ENCODE data around the gene ATF7IP.
"Not testable (repeated sequence)": the region's sequence is repeated elsewhere in the genome, so short reads cannot be mapped to it uniquely, and the experiment has no call there.

The ATF7IP gene

GRCh38 chr12:14379508-14379907, 14.0 kb downstream of the ATF7IP start:
- no peak for DNase-seq (ENCODE audit: low spot score)

GRCh38 chr12:14384783-14385638, 19.5 kb downstream of the ATF7IP start:
- DNase-seq (ENCODE audit: low spot score) = peak; percentile 91

- no peak for DNase-seq (ENCODE audit: low spot score)
These were observed 21.9 kb downstream of the ATF7IP start for GRCh38 chr12:14387219-14387871.

DNA sequence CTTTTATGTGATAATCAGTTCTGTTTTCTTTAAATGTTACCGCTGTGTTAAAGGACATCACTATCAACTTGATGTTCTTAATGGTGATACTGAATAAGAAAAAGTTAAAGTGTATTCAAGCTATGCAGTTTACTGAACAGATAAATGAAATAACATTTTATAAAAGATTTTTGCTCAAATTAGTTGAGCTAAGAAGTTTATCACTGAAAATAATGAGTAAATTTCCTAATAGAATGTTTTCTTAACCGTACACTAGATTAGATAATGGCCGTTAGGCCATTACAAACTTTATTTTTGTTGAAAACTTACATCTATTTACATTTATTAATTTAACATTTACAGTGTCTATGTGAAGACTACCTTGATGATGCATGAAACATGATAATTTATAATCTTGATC, 25.0 kb downstream of the ATF7IP start:
- DNase-seq (ENCODE audit: low spot score) = no peak

- DNase-seq (ENCODE audit: low spot score) = no peak
These were observed 25.5 kb downstream of the ATF7IP start for GRCh38 chr12:14390870-14391530.

GRCh38 chr12:14393751-14394150, 28.3 kb downstream of the ATF7IP start:
- peak; percentile 30 for DNase-seq (ENCODE audit: low spot score)

GRCh38 chr12:14394317-14395073, 29.0 kb downstream of the ATF7IP start:
- DNase-seq (ENCODE audit: low spot score) = peak; percentile 79

DNA sequence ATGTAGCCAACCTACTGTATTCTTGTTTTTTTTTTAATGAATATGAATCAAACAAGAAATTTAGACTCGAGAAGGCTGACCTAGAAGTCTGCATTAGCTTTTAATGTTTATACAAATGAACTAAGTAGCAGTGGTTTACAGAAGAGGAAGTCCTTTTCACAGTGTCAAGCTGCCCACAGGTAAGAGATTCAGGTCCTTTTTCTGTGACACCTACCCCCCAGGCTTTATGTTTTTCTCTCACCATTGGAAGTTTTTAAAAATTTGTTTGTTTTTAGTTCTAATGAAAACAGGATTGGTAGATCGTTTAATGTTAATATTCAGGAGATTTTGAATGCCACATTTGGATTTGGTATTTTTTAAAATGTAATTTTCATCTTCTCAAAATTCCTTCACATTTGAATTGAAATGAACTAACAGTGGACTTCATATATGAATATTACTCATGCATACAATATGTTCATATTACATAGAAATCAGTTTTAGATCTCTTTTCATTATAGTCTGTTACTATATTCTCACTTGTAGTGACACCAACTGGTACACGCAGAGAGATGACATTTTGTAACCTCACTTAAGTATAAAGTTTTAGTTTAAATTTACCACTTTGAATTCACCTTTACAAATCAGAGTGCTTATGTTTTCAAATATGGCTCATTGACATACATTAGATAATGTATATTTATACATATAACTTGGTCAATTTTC, 29.7 kb downstream of the ATF7IP start:
- no peak for DNase-seq (ENCODE audit: low spot score)

DNA sequence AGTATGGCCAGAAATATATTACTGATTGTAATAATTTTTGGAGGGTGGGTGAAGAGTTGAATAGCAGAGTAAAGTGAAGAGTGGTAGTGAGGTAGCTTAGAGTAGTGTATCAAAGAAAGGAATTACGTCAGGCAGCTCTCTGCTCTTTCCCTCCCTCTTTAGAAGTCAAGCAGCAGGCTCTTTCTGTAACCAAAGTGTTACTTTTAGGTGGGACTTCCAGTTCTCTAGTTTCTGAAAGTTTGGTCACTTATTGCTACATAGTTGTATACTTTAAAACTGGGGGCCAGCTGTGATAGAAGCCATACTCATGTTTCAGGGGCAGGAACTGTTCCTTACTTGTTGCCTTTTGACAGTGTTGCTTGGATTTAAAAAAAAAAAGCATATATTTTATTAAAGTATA, 30.6 kb downstream of the ATF7IP start:
- no peak for DNase-seq (ENCODE audit: low spot score)

GRCh38 chr12:14399871-14400270, 34.4 kb downstream of the ATF7IP start:
- peak; percentile 72 for DNase-seq (ENCODE audit: low spot score)

GRCh38 chr12:14400599-14400998, 35.1 kb downstream of the ATF7IP start:
- DNase-seq (ENCODE audit: low spot score) = no peak

GRCh38 chr12:14401267-14401666, 35.8 kb downstream of the ATF7IP start:
- DNase-seq (ENCODE audit: low spot score) = not testable (repeated sequence)

DNA sequence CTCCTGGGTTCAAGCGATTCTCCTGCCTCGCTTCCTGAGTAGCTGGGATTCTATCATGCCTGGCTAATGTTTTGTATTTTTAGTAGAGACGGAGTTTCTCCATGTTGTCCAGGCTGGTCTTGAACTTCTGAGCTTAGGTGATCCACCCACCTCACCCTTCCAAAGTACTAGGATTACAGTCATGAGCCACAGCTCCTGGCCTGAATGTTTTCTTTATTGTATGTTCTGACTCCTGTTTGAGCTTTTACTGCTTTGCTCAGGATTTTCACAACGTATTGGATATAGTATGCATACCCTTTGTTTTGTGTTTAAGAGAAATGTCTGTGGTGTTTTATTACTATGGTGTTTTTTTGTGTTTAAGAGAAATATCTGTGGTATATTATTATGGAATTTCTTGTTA, 37.2 kb downstream of the ATF7IP start:
- DNase-seq (ENCODE audit: low spot score) = no peak

DNA sequence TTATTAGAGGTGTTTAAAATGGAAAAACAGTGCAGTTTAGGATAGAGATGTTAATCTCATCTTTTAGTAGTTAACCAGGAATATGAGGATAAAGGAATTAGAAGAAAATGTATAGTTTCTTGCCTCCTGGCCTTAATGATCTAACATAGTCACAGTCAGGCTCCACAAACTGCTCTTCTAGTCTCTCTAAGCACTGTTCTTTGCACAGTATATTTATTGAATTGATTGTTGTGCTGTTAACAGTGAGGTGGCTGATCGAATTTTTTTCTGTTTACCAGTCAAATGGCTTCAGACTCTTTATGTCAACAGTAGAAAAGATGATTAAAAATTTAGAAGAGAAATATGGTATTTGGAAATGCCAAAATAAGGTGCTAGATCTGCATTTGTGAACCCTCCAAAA, 37.8 kb downstream of the ATF7IP start:
- DNase-seq (ENCODE audit: low spot score) = no peak

DNA sequence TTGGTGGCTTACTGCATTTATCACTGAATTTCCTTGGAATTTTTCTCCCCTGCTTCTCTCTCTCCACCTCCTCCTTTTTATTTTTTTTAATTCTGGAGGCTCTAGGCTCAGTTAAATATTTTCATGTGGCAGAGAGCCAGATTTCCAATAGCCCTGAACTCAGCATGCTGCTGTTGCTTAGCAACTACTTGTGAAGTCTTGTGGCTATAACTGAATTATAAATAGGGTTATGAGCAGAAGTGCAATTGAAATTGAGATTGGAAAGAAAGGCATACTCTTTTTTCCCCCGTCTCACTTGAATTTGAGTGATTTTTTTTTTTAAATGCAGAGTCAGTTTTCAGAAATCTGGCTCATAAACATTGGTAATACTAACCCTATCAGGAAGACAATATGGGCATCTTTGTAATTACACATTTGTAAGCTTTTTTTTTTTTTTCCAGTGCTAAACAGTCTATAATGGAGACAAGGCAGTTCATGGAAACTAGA, 38.3 kb downstream of the ATF7IP start:
- DNase-seq (ENCODE audit: low spot score) = peak; percentile 85

- not testable (repeated sequence) for DNase-seq (ENCODE audit: low spot score)
These were observed 39.9 kb downstream of the ATF7IP start for GRCh38 chr12:14405407-14405806.

GRCh38 chr12:14408208-14408607, 42.7 kb downstream of the ATF7IP start:
- DNase-seq (ENCODE audit: low spot score) = peak; percentile 17

- DNase-seq (ENCODE audit: low spot score) = no peak
These were observed 44.7 kb downstream of the ATF7IP start for GRCh38 chr12:14410177-14410576.

GRCh38 chr12:14410841-14411569, 45.5 kb downstream of the ATF7IP start:
- DNase-seq (ENCODE audit: low spot score) = no peak

- peak; percentile 53 for DNase-seq (ENCODE audit: low spot score)
These were observed 51.2 kb downstream of the ATF7IP start for GRCh38 chr12:14416658-14417057.

DNA sequence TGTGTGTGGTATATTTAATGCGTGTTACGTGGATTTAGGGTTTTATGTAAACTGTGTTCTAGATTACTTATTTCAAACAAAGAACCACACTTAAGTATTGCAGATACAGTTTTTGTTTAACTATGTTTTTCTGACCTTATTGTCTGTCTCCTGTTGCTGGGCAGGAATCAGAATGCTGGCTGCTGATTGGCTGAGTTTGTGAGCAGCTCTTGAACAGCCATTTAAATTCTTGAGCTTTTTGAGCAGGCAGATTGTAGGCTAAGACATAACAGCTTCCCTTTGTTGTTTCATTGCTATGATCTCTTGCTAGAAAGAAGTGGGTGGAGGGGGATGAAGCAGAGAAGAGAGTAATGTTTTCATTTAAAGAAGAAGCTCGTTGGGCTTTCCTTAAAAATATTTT, 52.2 kb downstream of the ATF7IP start:
- DNase-seq (ENCODE audit: low spot score) = peak; percentile 83

Data from kidney tubule cell (primary cell).